OCI-LY3 (cell line): ENCODE measurements around the gene AQP12A.

Experiments used
- H2AFZ ChIP-seq: fragments of 200-600, 300-600 bp; shearing (Covaris generic); 2 replicates; pipeline ENCODE4 v1.6.0; 2014; ENCODE audit warnings: antibody characterized with exemption, low read depth, low read length
- H3K27ac ChIP-seq: fragments of 200-600, 300-600 bp; sonication (generic); 2 replicates; pipeline ENCODE4 v1.5.1; 2014; ENCODE audit warnings: mild to moderate bottlenecking, low read length, moderate library complexity, mixed read lengths
- H3K27me3 ChIP-seq: fragments of 200-600, 300-600 bp; sonication (generic); 2 replicates; pipeline ENCODE4 v1.6.1; 2014; ENCODE audit warnings: low read depth, low read length, mixed read lengths
- H3K36me3 ChIP-seq: fragments of 200-600, 300-600 bp; sonication (generic); replicated peaks from 2 replicates; pipeline ENCODE3; 2014; ENCODE audit warnings: low read depth, low read length, mixed read lengths
- H3K4me1 ChIP-seq: fragments of 300-600, 200-600 bp; sonication (generic); 2 replicates; pipeline ENCODE4 v1.6.1; 2014; ENCODE audit warnings: low read length, mixed read lengths
- H3K4me2 ChIP-seq: fragments of 200-600, 300-600 bp; sonication (generic); 2 replicates; pipeline ENCODE4 v1.6.1; 2014; ENCODE audit warnings: low read length, mixed read lengths
- H3K4me3 ChIP-seq: fragments of 300-600, 200-600 bp; sonication (generic); 2 replicates; pipeline ENCODE4 v1.5.1; 2014; ENCODE audit warnings: antibody characterized with exemption, mild to moderate bottlenecking, low read length, moderate library complexity
- H3K79me2 ChIP-seq: fragments of 300-600, 200-600 bp; shearing (Covaris generic); 2 replicates; pipeline ENCODE4 v1.6.1; 2014; ENCODE audit warnings: mild to moderate bottlenecking, low read length, mixed read lengths
- H3K9ac ChIP-seq: fragments of 300-600, 200-600 bp; shearing (Covaris generic); 2 replicates; pipeline ENCODE4 v1.6.0; 2014; ENCODE audit warnings: mild to moderate bottlenecking, low read length, moderate library complexity
- H3K9me3 ChIP-seq: fragments of 200-600, 300-600 bp; shearing (Covaris generic); 2 replicates; pipeline ENCODE4 v1.6.1; 2014; ENCODE audit warnings: low read length, mixed read lengths; ENCODE audit not compliant: insufficient read depth
- H4K20me1 ChIP-seq: fragments of 200-600, 300-600 bp; sonication (generic); 2 replicates; pipeline ENCODE4 v1.6.1; 2016; ENCODE audit warnings: low read length, mixed read lengths; ENCODE audit not compliant: insufficient read depth
- EZH2phosphoT487 ChIP-seq: fragments of 200-600 bp; shearing (Covaris generic); IDR thresholded peaks from 2 replicates; pipeline ENCODE4 v1.6.1; 2018; ENCODE audit warnings: antibody characterized with exemption, mixed run types, low read depth
- TF ChIP-seq, protein P1 (sequence below): fragments of 200-600, 300-600 bp; sonication (generic); IDR thresholded peaks from 2 replicates; pipeline ENCODE4 v1.5.1; 2014; ENCODE audit warnings: antibody characterized with exemption, low read length, low read depth

AQP12A gene

DNA sequence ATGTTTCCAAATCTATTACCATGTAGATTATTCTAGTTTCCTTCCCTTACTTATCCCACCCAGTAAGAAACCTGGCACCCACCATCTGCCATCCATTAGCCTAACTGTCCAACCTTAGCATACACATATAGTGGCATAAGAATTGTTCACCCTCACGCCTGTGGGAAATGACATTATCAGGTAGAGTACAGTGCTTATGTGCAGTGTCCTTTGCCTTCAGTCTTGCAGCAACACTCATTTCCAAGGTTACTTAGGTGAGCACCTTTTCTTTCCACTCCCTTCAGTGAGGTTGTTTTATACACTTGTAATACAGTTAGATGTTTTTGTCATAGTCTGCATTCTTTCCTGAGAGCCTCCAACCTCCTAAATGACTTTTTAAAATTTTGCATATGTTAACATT is 27.0 kb upstream of the AQP12A start:
- no peaks in the 10 kb centered on the region for H3K4me1 ChIP-seq
- H3K4me2 ChIP-seq = no peak overlapping the region
- no peak overlapping the region for H3K9ac ChIP-seq
- no peaks in the 10 kb centered on the region for H3K79me2 ChIP-seq
- no peak overlapping the region for H3K27ac ChIP-seq
- H3K36me3 ChIP-seq = no peaks in the 10 kb centered on the region
- H3K9me3 ChIP-seq = no peaks in the 10 kb centered on the region
- H4K20me1 ChIP-seq = no peaks in the 10 kb centered on the region
- no peaks in the 10 kb centered on the region; the same call in none of the 2 replicates for H3K27me3 ChIP-seq
- no peak overlapping the region for H3K4me3 ChIP-seq
- H2AFZ ChIP-seq = no peak overlapping the region
- TF ChIP-seq, protein P1, sequence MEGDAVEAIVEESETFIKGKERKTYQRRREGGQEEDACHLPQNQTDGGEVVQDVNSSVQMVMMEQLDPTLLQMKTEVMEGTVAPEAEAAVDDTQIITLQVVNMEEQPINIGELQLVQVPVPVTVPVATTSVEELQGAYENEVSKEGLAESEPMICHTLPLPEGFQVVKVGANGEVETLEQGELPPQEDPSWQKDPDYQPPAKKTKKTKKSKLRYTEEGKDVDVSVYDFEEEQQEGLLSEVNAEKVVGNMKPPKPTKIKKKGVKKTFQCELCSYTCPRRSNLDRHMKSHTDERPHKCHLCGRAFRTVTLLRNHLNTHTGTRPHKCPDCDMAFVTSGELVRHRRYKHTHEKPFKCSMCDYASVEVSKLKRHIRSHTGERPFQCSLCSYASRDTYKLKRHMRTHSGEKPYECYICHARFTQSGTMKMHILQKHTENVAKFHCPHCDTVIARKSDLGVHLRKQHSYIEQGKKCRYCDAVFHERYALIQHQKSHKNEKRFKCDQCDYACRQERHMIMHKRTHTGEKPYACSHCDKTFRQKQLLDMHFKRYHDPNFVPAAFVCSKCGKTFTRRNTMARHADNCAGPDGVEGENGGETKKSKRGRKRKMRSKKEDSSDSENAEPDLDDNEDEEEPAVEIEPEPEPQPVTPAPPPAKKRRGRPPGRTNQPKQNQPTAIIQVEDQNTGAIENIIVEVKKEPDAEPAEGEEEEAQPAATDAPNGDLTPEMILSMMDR = no peak
- no peak for TF ChIP-seq EZH2phosphoT487

DNA sequence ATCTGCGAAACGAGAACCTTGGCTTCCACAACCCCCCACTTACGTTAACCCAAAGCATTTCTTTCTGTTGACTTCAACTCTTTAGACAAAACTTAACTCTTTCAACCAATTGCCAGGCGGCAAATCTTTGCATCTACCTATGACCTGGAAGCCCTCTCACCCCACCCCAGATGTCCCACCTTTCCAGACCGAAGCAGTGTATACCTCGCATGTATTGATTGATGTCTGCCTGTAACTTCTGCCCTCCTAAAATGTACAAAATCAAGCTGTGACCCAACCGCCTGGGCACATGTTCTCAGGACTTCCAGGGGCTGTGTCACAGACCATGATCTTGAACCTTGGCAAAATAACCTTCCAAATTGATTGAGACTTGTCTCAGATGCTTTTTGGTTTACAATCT is 21.3 kb upstream of the AQP12A start:
- H3K27ac ChIP-seq = no peak overlapping the region

GRCh38 chr2:240670950-240671349 is 20.7 kb upstream of the AQP12A start:
- Histone ChIP-seq H3K9ac (no peak overlapping the region), H3K4me3 (no peak overlapping the region), H3K9me3 (no peaks in the 10 kb centered on the region), H3K4me1 (no peaks in the 10 kb centered on the region), H3K27me3 (no peaks in the 10 kb centered on the region; the same call in 1 of the 2 replicates), H3K27ac (no peak overlapping the region), H3K36me3 (no peaks in the 10 kb centered on the region), H4K20me1 (no peaks in the 10 kb centered on the region), H3K4me2 (no peak overlapping the region), H2AFZ (no peak overlapping the region), H3K79me2 (no peaks in the 10 kb centered on the region)
- TF ChIP-seq, protein P1 = no peak
- TF ChIP-seq EZH2phosphoT487 = no peak

More for the DNA sequence above, 21.3 kb upstream of the AQP12A start:
- Histone ChIP-seq H3K9me3 (no peaks in the 10 kb centered on the region), H3K36me3 (no peaks in the 10 kb centered on the region), H3K79me2 (no peaks in the 10 kb centered on the region), H3K9ac (no peak overlapping the region), H4K20me1 (no peaks in the 10 kb centered on the region), H3K27me3 (no peaks in the 10 kb centered on the region; the same call in 1 of the 2 replicates), H3K4me2 (no peak overlapping the region), H2AFZ (no peak overlapping the region), H3K4me3 (no peak overlapping the region), H3K4me1 (no peaks in the 10 kb centered on the region)
- no peak for TF ChIP-seq EZH2phosphoT487
- TF ChIP-seq, protein P1 = no peak

- H3K4me3 ChIP-seq = no peak overlapping the region
- no peaks in the 10 kb centered on the region for H3K4me1 ChIP-seq
- H2AFZ ChIP-seq = no peak overlapping the region
- no peaks in the 10 kb centered on the region for H3K9me3 ChIP-seq
- TF ChIP-seq, protein P1 = no peak
- no peak for TF ChIP-seq EZH2phosphoT487
- H3K79me2 ChIP-seq = no peaks in the 10 kb centered on the region
- H3K27ac ChIP-seq = no peak overlapping the region
- H4K20me1 ChIP-seq = no peaks in the 10 kb centered on the region
- no peaks in the 10 kb centered on the region for H3K36me3 ChIP-seq
- H3K9ac ChIP-seq = no peak overlapping the region
- no peak overlapping the region for H3K4me2 ChIP-seq
- no peaks in the 10 kb centered on the region; the same call in 1 of the 2 replicates for H3K27me3 ChIP-seq
These were observed 19.5 kb upstream of the AQP12A start for GRCh38 chr2:240672076-240672700.
